DMS 273 (cell line): ENCODE data around the gene KAZN.

ENCODE experiments used
- DNase-seq: peaks from one replicate; lab custom pipeline; 2025; ENCODE audit not compliant: unreplicated experiment; lab: John Stamatoyannopoulos, UW

The KAZN gene

DNA sequence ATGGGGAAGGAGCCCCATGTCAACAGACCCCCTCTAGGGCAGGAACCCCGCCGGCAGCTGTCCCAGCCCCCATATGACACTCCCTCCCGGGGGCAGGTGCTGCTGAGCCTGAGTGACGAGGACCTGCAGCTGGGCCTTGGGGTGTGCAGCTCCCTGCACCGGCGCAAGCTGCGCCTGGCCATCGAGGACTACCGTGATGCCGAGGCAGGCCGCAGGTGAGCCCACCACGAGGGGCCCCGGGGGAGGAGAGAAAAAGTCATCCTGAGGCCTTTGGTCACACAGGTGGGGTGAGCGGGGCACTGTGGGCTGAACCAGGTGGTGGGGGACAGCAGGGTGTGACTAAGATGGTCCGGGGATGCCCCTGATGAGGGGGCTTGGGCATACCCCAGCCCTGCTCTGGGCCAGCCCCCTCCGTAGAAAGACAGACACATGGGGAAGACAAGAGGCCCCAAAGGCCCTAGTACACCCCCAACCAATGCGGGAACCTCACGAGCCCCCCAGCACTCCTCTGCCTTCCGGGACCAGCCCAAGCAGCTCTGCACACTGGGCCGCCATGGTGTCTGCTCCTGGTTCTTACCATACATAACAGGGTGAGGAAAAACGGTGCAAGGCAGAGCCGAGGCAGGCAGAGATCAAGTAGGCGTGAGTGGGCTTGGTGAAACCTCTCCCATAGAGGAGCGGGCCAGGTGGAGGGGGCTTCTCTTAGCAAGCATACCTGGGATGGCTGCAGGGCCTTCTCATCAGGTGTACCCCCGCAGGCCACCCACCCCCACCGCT lies 496.4 kb downstream of the KAZN start:
- no peak for DNase-seq

DNA sequence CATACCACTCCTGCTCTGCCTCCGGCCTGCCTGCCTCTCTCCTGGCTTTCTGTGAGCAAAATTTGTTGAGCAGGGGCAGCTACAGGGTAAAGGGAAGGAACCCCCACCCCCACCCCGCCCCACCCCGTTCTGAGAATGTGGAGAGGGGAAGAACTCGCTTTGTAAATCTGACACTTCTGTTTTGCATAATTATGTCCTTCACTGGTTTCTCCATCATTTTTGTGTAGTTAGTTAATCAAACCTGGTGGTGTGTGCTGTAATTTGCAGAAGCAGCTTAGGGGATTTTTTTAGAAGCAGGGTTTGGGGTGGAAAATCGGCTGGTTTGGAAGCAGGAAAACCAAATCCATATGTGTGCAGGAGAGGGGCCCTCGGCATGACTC lies 497.0 kb downstream of the KAZN start:
- no peak for DNase-seq

GRCh38 chr1:15096293-15096692 lies 497.8 kb downstream of the KAZN start:
- DNase-seq: no peak

GRCh38 chr1:15098176-15099125 lies 500.0 kb downstream of the KAZN start:
- DNase-seq: no peak

GRCh38 chr1:15099441-15100120 lies 501.1 kb downstream of the KAZN start:
- no peak for DNase-seq

DNA sequence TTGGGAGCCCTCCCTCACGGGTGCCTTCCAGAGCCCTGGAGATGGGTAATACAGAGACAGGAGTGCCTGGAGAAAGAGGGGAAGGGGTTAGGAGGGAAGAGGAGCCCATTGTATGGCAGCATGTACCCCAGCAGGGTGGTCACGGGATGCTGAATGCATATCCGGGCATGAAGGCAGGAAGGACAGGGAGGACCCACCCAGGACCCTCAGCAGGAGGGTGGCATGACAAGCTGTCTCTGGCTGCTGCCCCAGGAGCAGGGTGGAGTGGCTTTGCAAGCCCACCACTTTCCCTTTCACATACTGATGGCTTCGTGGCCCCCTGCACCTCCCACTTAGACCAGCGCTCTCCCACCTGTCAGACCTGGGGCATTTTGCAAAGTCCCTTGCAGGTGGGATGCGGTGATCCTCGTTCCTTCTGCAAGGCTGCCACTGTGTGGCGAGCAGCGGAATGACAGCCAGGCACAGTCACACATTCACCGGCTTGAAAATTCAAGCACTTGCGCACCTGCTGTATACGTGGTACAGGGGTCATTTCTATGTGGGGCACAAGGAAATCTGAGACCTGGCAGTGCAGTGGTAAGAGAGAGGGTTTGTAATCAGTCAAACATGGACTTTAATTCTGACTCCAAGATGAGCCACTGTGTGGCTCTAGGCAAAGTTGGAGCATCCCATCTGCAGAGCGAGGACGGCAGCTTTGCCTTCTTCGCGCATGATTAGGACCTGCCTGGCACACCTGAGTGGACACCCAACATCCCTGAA lies 501.8 kb downstream of the KAZN start:
- peak; percentile 78 for DNase-seq

DNA sequence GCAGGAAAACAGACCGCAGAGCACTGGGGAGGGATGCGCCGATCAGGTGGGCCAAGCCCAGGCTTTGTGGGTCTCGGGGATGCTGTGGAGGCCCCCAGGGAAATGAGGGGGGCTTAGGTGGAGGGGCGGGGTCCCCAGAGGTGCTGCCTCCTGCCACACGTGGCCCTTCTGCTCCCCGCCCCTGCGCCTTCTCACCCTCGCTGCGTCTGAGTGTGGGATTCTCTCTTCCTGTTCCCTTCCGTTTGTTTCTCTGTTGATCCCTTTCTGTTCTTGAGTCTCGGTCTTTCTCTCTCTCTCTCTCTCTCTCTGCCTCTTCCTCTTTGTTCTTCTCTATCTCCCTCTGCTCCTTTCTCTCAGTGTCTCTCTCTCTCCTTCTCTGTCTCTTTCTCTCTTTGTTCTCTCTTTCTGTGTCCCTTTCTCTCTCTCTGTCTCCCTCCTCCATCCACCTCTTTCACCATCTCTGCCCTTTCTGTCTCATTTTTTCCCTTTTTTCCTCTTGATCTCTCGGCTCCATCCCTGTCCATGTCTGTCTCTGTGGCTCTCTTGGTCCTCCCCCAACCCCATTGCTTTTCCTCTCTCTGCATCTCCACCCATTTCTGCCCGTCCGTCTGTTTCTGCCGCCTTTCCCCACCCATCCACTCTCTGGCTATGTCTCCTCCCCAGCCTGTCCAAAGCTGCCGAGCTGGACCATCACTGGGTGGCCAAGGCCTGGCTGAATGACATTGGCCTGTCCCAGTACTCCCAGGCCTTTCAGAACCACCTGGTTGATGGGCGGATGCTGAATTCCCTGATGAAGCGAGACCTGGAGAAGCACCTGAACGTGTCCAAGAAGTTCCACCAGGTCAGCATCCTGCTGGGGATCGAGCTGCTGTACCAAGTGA lies 502.6 kb downstream of the KAZN start:
- no peak for DNase-seq

GRCh38 chr1:15101801-15102200 lies 503.3 kb downstream of the KAZN start:
- no peak for DNase-seq

- DNase-seq: no peak
Observed at GRCh38 chr1:15102646-15103045, 504.2 kb downstream of the KAZN start.

DNA sequence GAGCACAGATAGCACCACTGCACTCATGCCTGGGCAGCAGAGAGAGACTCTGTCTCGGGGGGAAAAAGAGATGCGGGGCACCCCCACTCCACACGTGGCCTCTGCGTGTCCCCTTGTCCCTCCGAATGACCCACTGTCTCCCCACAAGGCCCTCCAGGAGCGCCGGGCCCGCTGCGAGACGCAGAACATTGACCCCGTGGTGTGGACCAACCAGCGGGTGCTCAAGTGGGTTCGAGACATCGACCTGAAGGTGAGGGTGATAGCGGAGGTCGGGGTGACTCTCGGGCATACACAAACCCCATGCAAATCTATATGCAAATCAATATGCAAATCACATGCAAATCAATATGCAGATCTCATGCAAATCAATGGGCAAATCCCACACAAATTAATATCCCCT lies 504.7 kb downstream of the KAZN start:
- DNase-seq: no peak

GRCh38 chr1:15103906-15104305 lies 505.4 kb downstream of the KAZN start:
- no peak for DNase-seq

- DNase-seq: no peak
Observed at GRCh38 chr1:15104768-15105167, 506.3 kb downstream of the KAZN start.

GRCh38 chr1:15106608-15107007 lies 508.1 kb downstream of the KAZN start:
- peak; percentile 41 for DNase-seq

DNA sequence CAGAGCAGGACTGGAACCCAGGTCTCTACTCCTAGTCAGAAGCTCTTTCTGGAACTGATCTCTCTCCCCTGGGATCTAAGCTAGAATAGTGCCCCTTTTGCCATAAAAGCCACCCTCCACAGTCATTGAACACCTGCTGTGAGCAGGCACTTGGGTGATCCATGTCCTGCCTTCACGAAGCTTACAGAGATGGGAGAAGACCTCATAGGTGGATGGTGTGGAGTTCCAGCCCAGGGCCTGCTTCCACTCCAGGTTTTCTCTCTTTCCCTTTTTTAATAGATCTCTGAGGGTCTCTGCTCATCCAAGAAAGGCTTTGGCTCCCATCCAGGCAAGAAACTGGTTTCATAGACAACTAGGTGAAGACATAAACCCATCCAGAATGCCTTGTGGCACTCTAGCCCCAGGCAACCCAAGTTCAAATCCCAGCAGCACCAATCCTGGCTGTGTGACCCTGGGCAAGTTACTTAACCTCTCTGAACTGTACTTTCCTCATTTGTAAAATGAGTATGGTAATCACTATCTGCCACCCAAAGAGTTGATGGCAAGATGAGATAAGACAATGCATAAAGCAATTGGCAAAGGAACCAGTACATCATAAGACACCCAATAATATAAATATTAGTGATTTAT lies 508.7 kb downstream of the KAZN start:
- DNase-seq: no peak

GRCh38 chr1:15107911-15108310 lies 509.4 kb downstream of the KAZN start:
- DNase-seq: no peak

DNA sequence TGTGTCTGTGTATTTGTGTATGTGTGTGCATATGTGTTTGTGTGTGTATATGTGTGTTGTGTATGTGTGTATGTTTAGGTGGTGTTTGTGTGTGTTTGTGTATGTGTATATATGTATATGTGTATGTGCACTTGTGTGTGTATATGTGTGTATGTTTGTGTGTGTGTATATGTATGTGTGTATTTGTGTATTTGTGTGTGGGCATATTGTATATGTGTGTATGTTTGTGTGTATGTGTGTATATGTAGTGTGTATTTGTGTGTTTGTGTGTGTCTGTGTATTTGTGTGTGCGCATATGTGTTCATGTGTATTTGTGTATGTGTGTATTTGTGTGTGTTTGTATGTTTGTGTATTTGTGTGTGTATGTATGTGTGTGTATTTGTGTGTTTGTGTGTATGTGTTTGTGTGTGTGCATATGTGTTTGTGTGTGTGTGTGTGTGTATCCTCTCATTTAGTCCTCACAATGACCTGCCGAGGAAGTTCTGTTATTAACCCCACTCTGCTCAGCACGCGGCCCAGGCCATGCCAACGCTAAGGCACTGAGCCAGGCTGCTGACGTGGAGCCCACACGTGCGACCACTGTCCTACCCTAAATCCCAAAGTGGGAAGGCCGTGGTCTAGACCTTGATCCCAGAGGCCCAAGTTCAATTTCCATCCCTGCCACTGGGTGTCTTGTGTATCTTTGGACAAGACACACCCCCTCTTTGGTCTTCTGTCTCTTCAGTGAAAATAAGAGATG lies 511.8 kb downstream of the KAZN start:
- DNase-seq: no peak

- peak; percentile 39 for DNase-seq
Observed at GRCh38 chr1:15110867-15111230, 512.4 kb downstream of the KAZN start.

DNA sequence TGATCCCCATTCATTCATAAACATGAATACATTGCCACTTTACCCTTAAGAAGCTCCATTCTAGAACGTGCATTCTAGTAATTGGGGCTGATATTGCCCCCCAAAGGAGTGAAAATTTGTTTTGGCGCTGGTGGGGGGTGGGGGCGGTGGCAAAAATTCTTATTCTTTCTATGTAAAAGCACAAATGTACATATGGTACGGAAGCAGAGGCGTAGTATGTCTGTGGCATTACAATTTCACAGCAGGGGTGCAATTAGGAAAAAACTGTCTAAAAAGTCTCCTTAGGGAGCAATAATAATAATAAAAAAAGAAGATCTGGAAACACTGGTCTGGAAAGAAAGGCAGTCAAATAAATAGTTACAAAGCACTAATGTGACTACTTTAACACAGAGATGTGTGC lies 514.7 kb downstream of the KAZN start:
- DNase-seq: no peak

- DNase-seq: no peak
Observed at GRCh38 chr1:15114884-15115283, 516.4 kb downstream of the KAZN start.
